ENCODE results near the gene KLF7. TPM values are rescaled to one million over a fixed set of nuclear protein-coding genes. Genes with fewer than 3 reads are reported as not detected.

Gene KLF7
- total and polyA plus RNA-seq, 9 of the 15 experiments (the other 6 are each of a cell fraction or from before 2014, with no cell fraction given) = 0.04 to 0.54 (median 0.07) TPM

- CTCF ChIA-PET (ENCODE audit: low intra/inter-chr PET ratio) = no interaction called here
These were observed 49.9 kb downstream of the KLF7 start for GRCh38 chr2:207115715-207116364.

More at GRCh38 chr2:207115715-207116364, 49.9 kb downstream of the KLF7 start:
- 0% methylated on average over 6 of the region's 6 CpGs for WGBS (ENCODE audit: insufficient coverage, low coverage, missing lambda C conversion rate)
- Histone ChIP-seq H3K79me2 (ENCODE audit: control insufficient read depth, insufficient read depth, low read length) (no peaks in the 10 kb centered on the region), H3K27ac (ENCODE audit: extremely low read depth, low read depth, low read length) (no peak overlapping the region), H2AFZ (ENCODE audit: low read depth, low read length) (no peak overlapping the region), H3K4me1 (replicated peaks in 1 of 2; ENCODE audit: control insufficient read depth in 2 of 2, insufficient read depth in 2 of 2, low read length in 2 of 2) (no peaks in the 10 kb centered on the region), H3K9ac (ENCODE audit: insufficient read depth in 1 of 2, low read depth in 2 of 2, low read length in 2 of 2) (no peak overlapping the region), H3K9me1 (ENCODE audit: control insufficient read depth, insufficient read depth, low read length) (no peaks in the 10 kb centered on the region), H3K4me3 (no peak overlapping the region), H4K20me1 (replicated peaks; ENCODE audit: control insufficient read depth, insufficient read depth, low read length) (no peaks in the 10 kb centered on the region), H3K9me3 (replicated peaks; ENCODE audit: control insufficient read depth, insufficient read depth, low read depth, low read length) (no peaks in the 10 kb centered on the region), H3K36me3 (ENCODE audit: control insufficient read depth, insufficient read depth, low read length) (no peaks in the 10 kb centered on the region), H3K4me2 (ENCODE audit: insufficient read depth, low read length) (no peak overlapping the region), H3K27me3 (ENCODE audit: control insufficient read depth in 2 of 2, insufficient read depth in 2 of 2, low read length in 2 of 2) (no peaks in the 10 kb centered on the region)
- ATAC-seq = no peak
- no peak for TF ChIP-seq NFE2 (IDR thresholded peaks at IDR 0.05; ENCODE audit: low read depth)
- TF ChIP-seq NR1H2 (CRISPR knock-in tag; IDR thresholded peaks at IDR 0.05) = no peak
- TF ChIP-seq UBTF (IDR thresholded peaks at IDR 0.05; ENCODE audit: borderline replicate concordance in 1 of 2, low read depth in 2 of 2, low read length in 2 of 2) = no peak
- no peak for TF ChIP-seq ZNF354B (CRISPR knock-in tag; IDR thresholded peaks at IDR 0.05)
- TF ChIP-seq POLR2H (tag; IDR thresholded peaks at IDR 0.05; ENCODE audit: low read depth) = no peak
- no peak for TF ChIP-seq EZH2 (IDR thresholded peaks at IDR 0.05; ENCODE audit: borderline replicate concordance, low read depth, low read length)
- TF ChIP-seq ZNF324 (CRISPR knock-in tag; IDR thresholded peaks at IDR 0.05) = no peak
- TF ChIP-seq ZZZ3 (IDR thresholded peaks at IDR 0.05) = no peak
- TF ChIP-seq NFIC (IDR thresholded peaks at IDR 0.05) = no peak
- TF ChIP-seq HBP1 (CRISPR knock-in tag; IDR thresholded peaks at IDR 0.05) = no peak
- no peak for TF ChIP-seq ZBTB9 (CRISPR knock-in tag; IDR thresholded peaks at IDR 0.05)
- TF ChIP-seq ZNF23 (CRISPR knock-in tag; IDR thresholded peaks at IDR 0.05) = no peak
- no TSS peak for BruUV-seq (replicated peaks)
- no peak for DNase-seq (ENCODE audit: extremely low read depth in 1 of 4, low spot score in 3 of 4)
- intact Hi-C loops (cut with micrococcal nuclease) (no loop called here), in situ Hi-C loops (cut with MboI) (no loop called here)
- FAIRE-seq = no peak
- POLR2A ChIA-PET = no interaction called here
